Islet of Langerhans (tissue), 1 donor: ENCODE measurements around the gene PYY.
"Not testable (repeated sequence)": the region's sequence is repeated elsewhere in the genome, so short reads cannot be mapped to it uniquely, and the experiment has no call there.

Source experiments
- FAIRE-seq: peaks from one replicate; lab custom pipeline; 2011; peaks lifted over from hg19 to GRCh38; lab: Jason Lieb, UNC

The PYY gene

DNA sequence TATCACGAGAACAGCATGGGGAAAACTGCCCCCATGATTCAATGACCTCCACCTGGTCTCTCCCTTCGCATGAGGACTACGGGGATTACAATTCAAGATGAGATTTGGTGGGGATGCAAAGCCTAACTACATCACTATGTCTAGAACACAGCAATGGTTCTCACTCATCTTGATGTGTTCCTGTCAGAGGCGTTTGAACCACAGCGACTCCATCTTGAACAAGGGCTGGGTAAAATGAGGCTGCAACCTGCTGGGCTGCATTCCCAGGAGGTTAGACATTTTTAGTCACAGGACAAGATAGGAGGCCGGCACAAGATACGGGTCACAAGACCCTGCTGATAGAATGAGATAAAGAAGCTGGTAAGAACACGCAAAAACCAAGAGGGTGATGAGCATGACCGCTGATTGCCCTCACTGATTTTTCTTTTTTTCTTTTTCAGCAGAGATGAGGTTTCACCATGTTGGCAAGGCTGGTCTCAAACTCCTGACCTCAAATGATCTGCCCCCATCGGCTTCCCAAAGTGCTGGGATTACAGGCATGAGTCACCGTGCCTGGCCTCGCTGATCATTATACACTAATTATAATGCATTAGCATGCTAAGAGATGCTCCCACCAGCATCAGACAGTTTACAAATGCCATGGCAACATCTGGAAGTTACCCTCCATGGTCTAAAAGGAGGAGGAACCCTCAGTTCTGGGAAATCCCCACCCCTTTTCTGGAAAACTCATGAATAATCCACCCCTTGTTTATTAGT is 8.5 kb downstream of the PYY start:
- no peak for FAIRE-seq

DNA sequence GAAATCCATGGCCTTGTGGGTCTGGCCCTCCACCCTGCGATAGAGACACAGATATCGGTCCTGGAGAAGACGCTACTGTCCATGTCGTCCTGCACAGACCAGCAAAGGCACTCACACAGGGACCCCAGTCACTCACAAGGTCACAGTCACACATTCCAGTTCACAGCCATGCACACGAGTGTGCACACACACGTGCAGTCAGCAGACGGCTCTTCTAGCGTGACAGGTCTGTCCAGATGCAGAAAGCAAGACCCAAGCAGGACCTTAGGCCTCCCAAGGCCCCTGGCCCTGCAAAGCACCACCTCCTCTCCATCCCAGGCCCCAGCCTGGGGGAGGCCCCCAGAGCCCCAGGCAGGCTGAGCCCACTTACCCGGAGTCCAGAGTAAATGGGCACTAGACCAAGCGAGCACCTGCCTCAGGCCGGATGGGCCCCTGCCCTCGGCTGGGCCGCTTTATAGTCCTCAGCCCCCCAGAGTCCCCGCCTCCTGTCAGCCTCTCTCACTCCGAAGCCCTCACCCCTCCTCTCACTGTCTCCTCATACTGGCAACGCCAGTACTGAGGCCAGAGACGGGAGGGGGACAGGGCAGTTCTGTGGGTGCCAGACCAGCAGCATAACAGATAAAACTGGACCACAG is 11.6 kb downstream of the PYY start, which contains the start of gene PPY:
Gene PPY (minus strand): TSS at position 426 of the 635 bp plus-strand sequence. CDS start 822 bp downstream, outside the sequence.
- FAIRE-seq, result no peak

DNA sequence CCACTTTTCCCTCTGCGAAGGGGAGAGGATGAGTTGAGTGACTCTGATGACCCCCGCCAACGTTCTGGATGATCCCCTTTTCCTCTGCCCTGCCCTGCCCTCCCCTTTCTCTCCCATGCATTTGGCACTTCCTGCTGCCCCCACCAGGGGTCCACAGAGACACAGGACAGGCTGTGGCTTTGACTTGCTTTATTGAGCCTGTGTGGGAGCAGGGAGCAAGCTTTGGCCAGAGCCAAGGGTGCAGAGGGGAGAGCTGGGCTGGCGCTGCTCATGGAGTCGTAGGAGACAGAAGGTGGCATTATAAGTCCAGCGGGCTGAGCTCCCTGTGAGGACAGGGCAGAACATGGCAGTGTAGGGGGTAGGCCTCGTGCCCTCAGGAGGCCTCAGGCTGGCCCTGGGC is 13.1 kb downstream of the PYY start:
- FAIRE-seq, result no peak

DNA sequence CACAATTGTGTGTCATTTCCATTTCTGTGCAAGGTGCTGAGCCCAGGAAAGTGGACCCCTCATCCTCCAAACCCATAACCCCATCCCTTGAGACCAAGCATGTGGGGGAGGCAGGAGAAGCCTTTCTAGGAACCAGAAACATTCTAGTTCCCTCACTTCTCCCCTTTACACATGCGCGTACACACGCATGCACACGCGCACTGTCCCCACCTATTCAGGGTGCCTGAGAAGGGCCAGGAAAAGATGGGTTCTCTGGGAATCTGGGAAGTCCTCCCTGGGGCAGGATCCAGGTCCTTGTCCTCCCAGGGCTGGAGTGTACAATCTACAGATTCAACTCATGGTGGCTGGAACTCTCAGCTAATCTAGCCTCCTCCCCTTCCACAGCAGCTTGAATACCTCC is 13.9 kb downstream of the PYY start:
- no peak for FAIRE-seq

DNA sequence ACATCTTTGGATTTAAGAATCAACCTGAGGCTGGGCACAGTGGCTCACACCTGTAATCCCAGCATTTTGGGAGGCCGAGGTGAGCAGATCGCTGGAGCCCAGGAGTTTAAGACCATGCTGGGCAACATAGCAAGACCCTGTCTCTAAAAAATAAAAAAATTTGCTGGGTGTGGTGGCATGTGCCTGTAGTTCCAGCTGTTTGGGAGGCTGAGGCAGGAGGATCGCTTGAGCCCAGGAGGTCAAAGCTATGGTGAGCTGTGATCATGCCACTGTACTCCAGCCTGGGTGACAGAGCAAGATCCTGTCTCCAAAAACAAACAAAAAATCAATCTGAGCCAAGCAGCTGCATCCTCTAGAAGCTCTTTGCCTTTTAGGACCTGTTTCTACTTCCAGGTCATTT is 14.3 kb downstream of the PYY start:
- not testable (repeated sequence) for FAIRE-seq

DNA sequence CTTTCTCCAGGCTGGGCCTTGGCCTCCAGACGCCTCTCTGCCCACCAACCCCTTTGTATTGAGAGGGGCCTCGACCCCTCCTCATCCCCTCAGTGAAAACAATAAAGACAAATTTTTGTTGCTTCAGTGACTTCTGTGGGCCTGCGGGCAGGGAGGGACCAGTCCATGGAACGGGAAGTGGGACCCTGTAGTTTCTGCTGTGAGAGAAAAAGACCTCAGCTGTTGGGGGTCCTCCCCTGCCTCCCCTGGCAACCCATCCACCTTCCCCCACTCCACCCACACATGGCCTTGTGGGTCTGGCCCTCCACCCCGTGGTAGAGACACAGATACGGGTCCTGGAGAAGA is 14.9 kb downstream of the PYY start:
- FAIRE-seq, result no peak

DNA sequence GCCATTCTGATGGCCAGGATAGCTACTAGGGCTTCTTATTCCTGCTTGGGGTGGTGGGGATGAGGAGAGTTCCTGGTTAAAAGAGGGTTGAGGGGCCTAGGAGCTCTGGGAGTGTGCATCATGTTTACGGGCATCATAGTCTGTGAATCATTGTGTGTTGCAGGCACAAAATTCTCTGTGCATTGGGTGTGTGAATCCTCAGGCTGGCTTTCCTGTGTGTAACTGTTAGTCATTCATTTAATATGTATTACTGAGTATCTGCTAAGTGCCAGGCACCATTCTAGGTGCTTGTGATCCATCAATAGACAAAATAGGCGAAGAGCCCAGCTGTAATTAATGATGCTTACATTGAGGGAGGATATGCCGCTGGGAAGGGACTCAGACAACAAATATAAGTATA is 17.3 kb downstream of the PYY start:
- no peak for FAIRE-seq

DNA sequence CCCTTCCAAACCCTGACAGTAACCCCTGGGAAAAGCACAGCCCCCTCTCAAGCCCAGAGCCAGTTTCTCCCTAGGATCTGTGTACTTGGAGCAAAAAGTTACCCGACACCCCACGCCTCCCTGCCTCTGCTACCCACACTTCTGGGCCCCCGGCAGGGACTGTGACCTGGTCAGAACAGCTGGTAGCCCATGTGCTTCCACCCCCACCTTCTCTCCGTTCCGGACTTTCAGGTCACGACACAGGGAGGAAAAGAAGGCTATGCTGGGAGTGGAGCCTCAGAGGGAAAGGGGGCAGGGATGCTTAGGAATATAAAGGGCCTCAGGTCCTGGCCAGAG is 17.8 kb downstream of the PYY start:
- FAIRE-seq, result no peak

DNA sequence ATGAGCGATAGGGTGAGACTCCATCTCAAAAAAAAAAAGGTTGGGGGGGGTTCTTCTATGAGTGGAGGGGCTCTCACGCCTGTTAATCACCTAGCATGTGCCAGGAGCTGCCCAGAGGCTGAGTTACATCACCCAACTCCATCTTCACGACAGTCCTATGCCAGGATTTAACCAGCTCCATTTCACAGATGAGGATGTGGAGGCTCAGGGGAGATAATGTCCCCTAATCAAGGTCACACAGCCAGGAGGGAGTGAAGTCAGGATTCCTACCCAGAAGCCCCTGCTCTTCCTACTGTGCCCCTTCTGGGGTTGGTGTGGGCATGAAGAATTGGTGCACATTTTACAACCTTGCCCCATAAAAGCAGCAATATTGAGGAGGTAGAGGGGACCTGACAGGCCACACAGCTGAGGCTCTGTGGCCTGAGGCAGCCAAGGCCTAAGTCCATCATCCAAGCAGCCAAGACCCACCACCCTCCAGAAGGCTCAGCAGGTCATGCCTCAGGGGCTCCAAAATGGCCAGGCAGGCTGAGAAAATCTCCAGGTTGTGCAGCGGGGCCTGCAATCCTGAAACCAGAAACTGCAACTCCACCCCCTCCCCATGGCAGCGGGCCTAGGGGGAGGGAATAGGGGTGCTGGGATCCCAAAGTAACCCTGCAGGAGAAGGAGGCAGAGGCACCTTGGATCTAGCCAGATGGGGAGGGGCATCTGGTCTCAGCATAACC is 18.4 kb downstream of the PYY start:
- FAIRE-seq, result no peak

DNA sequence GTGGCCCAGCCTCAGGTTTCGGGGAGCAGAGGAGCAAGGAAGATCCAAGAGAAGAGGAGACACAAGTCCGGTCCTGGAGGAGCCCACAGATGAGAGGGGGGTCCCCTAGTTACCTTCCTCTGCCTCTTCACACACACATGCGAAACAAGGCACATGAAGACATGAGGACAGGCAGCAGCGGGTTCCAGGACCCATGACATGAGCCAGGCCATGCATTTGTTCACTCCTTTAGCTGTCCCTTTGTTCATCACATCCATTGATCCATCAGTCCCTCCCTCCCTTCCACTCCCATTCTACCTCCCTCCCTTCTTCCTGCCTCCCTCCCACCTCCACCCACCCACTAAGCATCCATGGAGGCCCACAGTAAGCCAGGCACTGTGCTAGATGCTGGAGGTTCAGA is 20.8 kb downstream of the PYY start:
- no peak for FAIRE-seq

DNA sequence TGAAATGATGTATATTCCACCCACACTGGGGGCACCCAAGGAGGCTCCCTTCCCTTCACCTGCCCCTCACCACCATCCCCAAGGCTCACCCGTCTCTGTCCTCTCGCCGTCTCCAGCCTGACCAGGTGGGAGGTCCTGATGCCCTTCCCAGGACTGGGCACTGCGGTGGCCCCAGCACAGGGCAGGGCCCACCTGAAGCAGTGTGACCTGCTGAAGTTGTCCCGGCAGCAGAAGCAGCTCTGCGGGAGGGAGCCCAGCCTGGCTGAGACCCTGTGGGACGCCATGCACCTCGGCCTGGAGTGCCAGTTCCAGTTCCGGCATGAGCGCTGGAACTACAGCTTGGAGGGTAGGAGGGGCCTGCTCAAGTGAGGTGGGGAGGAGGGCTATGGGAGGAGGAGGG is 21.4 kb downstream of the PYY start:
- no peak for FAIRE-seq

DNA sequence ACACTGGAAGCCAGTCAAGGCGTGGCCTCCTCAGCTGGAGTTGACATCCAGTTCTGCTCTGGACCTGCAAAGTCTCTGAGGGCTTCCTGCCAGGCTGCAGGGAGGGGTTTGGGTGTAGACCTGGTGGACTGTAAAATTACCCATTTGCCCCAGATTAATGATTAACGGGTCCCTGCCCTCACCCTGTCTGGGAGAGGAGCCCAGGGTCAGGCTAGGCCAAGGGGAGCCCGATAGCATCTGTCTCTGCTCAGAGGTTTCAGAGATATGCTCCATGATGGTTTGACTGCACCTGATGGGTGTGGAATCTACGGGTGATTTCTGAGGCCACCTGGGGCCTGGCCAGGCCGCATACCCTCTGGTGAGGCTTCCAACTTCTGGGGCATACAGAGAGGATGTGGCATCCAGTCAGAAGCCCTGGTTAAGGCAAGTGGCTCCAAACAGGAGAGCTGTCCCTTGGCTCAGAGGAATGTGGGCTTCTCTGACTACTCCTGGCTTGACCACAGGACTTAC is 22.6 kb downstream of the PYY start:
- FAIRE-seq, result peak; percentile 13

DNA sequence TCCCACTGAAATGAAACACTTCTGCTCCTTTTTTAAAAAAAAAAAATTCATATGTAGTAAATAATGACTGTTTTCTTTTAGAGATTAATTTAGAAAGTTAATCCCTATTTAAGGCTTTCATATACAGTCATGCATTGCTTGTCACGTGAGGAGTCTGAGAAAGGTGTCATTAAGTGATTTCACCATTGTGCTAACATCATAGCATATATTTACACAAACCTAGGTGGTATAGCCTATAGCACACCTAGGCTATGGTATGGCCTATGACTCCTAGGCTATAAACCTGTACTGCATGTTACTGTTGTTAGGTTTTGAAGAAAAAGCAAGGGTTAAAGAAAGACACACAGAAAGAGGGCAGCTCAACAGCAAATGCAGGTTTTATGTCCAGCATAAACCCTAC is 25.1 kb downstream of the PYY start:
- no peak for FAIRE-seq

DNA sequence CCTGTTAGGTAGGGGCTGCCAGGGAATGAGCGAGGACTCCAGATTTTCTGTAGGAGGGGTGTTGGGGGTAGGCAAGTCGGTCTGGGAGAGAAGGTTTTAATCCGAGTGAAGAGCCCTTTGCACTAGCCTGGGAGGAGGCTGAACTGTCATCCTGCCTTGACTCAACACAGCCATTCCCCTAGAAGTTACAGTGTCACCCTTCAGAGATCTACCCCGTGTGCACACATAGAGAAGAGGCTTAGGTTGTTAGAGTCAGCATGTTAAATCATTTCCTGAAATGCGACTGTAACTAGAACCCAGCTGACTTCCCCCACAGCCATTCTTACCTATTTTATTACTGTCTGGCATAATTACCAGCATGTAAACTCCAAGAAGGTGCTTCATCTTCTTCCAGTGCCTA is 25.8 kb downstream of the PYY start:
- FAIRE-seq, result not testable (repeated sequence)

DNA sequence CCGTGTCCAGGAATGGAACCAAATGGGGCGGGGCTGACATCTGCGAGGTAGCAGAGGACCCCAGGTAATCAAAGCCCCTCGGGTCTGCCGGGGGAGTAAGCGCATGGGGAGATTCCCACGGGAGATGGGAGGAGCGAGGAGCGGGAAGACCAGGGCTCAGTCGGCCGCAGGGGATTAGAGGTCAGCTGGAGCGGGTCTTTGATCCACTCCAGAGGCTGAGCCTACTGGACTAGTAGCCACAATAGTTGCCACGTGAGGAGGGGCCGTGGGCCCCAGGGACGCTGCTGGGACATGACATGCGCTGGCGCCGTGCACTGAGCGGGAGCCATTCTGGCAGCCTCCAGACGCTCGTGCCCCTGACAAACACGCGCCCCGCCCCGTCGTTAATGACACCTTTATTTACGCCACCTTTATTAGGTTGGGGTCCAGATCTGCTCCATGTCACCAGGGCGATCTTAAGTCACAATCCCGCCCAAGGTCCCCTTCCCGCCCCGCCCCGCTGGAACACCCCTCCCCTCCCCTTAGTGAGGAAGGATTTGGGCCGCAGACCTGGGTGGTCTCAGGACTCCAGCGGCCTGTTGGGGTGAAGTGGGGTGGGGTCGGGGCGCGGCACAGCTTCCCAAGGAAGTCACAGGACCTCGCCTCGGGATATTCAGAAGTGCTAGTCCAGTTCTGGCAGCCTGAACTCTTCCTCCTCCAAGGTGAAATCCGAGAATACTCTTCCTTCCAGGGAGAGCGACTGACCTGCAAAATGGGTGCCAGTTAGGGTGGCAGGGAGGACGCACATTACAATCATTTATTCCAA is 26.5 kb downstream of the PYY start:
- FAIRE-seq, result no peak

DNA sequence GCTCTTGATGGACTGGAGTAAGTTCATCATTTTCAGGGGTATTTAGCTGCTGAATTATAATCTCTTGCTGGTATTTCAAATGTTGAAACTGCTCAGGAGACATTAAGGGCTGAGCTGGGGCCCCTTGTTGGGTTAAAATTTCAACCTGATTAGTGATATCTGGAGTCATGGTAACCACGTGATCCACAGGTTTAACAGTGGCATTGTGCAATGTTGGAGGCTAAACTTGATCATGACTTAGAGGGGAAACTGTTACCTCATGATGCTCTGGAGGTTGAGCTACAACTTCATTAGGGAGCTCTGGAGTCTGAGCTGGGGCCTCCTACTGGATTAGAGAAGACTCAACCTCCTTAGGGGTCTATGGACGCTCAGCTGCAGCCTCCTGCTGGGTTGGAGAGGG is 29.2 kb downstream of the PYY start:
- no peak for FAIRE-seq

DNA sequence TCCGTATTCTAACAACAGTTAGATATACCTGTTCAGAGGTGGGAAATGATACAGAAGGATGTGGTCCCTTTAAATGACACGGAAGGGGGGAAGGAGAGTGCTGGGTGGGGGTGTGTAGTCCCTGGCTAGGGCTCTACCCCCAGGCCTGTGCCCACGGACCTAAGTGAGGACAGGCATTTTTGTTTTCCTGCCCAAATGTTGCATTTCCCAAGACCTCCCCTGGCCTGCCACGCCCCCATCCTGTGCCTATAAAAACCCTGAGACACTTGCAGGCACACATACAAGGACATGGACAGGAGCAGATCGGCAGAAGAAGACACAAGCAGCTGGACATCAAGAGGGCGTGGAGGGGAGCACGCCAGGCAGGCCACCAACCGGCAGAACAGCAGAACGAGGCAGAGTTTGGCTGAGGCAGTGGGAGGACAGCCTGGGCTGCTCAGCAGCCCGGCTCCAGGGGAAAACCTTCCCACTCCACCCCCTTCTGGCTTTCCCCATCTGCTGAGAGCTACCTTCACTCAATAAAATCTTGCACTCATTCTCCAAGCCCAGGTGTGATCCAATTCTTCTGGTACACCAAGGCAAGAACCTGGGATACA is 33.1 kb downstream of the PYY start:
- no peak for FAIRE-seq

DNA sequence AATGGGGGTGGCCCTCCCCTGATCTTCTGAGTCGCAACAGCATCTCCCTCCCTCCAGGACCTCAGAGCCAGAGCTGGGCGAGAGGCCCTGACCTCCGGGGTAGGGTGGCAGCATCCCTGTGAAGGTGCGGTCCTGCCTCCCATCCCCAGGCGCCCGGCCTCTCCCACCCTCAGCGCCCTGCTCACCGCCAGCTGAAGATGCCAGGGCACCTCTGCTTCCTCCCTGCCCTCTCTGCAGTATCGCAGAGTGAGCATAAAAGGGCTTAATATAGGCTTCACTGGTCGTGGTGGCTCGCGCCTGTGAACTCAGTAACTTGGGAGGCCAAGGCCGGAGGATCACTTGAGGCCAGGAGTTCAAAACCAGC is 35.7 kb downstream of the PYY start:
- no peak for FAIRE-seq

DNA sequence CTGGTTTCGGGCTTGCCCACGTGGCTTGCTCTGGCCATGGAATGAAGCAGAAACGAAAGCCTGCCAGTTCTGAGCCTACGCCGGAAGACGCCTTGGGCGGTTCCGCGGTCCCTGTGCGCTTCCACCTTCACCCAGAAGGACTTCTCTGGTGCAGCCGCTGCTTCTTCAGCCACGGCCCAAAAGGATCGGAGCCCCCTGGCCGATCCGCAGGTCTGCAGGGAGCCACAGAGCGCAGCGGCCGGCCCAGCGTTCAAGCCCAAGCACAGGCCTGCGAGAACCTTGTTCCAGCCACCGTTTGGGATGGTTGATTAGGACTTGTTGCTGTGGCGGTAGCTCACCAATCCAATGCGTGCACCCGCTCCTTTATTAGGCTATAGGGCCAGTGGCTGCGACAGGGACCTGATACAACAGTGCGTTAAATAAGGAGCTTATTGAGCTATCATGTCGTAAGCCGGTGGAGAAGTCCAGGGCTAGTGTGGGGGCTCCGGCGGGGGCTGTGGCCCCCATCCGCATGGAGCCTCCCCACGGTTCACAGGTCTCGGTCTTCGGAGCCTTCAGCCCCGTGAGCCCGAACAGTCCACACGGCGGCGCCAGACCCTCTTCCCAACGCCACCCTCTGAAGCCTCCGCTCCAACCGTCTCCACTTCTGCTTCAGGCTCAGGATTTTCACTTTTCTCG is 36.3 kb downstream of the PYY start:
- no peak for FAIRE-seq

DNA sequence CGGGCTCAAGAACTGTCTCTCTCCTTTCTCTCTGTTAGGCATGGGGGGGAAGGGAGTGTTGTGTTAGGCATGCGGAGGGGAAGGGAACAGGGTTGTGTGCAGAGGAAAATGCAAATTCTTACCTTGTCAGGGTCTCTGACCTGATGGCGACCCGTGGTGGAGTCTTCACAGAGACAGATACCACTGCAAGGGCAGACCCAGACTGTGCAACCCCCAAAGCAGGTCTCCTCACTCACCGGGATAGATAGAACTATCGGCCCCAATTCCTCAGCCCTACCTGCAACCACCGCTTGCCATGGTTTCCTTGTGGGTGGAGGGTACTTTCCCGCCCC is 36.8 kb downstream of the PYY start:
- no peak for FAIRE-seq

DNA sequence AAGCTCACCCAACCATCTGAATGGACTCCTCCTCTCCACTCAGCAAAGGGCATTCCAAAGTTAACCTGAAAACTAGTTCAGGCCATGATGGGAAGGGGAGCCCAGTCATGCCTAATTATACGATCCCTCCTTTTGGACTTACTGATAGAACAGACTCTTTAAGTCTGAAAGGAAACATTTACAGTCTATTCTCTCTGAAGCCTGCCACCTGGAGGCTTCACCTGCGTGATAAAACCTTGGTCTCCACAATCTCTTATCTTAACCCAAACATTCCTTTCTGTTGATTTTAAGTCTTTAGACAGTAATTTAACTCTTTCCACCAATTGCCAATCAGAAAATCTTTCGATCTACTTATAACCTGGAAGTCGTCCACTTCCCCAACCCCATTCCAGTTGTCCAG is 37.4 kb downstream of the PYY start:
- FAIRE-seq, result no peak

DNA sequence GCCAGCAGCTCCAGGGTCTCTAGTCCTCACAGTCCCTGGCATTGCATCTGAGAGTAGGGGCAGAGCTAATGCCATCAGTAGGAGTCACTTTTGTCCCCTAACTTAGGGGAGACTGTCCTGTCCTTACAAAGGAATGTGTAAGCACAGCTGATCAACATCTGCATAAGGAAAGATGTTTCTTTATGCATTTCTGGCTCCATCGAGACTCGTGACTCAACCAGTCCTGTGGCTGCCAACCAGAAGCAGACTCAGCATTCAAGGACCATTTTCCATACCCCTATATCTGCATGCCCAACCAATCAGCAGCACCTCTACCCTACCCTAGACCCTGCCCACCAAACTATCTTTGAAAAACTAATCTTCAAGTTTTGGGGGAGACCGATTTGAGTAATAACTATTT is 38.2 kb downstream of the PYY start:
- FAIRE-seq, result no peak
